Kidney glomerular epithelial cell (primary cell): ENCODE results near the gene VASN.

Experiments used
- DNase-seq: peaks from one replicate; lab custom pipeline; 2025; lab: John Stamatoyannopoulos, UW

Gene VASN

GRCh38 chr16:4372578-4373355, 1.1 kb downstream of the VASN start:
- peak; percentile 52 for DNase-seq

- no peak for DNase-seq
These were observed 1.8 kb downstream of the VASN start for GRCh38 chr16:4373356-4373908.

- DNase-seq, result peak; percentile 76
These were observed 2.5 kb downstream of the VASN start for GRCh38 chr16:4373909-4374742.

GRCh38 chr16:4375717-4376116, 4.1 kb downstream of the VASN start:
- DNase-seq, result peak; percentile 10

GRCh38 chr16:4376126-4376892, 4.7 kb downstream of the VASN start:
- peak; percentile 58 for DNase-seq

- no peak for DNase-seq
These were observed 5.4 kb downstream of the VASN start for GRCh38 chr16:4376893-4377572.

GRCh38 chr16:4377573-4378154, 6.0 kb downstream of the VASN start:
- no peak for DNase-seq

GRCh38 chr16:4378161-4378666, 6.6 kb downstream of the VASN start:
- DNase-seq, result no peak

GRCh38 chr16:4378999-4379690, 7.5 kb downstream of the VASN start:
- no peak for DNase-seq

- peak; percentile 65 for DNase-seq
These were observed 8.7 kb downstream of the VASN start for GRCh38 chr16:4380119-4381063.

GRCh38 chr16:4381072-4381934, 9.7 kb downstream of the VASN start:
- DNase-seq, result no peak

GRCh38 chr16:4381935-4382794, 10.5 kb downstream of the VASN start:
- DNase-seq, result no peak

GRCh38 chr16:4382795-4383357, 11.2 kb downstream of the VASN start:
- no peak for DNase-seq

- no peak for DNase-seq
These were observed 12.2 kb downstream of the VASN start for GRCh38 chr16:4383591-4384444.

- DNase-seq, result no peak
These were observed 12.9 kb downstream of the VASN start for GRCh38 chr16:4384509-4384942.
